MCF 10A (cell line): ENCODE data around the gene VPS37C. TPM values are rescaled to one million over a fixed set of nuclear protein-coding genes. Genes with fewer than 3 reads are reported as not detected.
"Not testable (repeated sequence)": the region's sequence is repeated elsewhere in the genome, so short reads cannot be mapped to it uniquely, and the experiment has no call there.

ENCODE experiments used
- BruUV-seq: library from RNA; stranded (reverse); fragments of 400-500 nt; replicated peaks from 2 replicates; lab custom pipeline; 2021; lab: Mats Ljungman, UMichigan
- CTCF ChIA-PET: fragments of 300-600 bp; sonication (Branson Sonifier 250); formaldehyde crosslinking; extraction: SDS; loops from one replicate; lab custom pipeline; 2021; ENCODE audit warnings: antibody characterized with exemption, inconsistent platforms; lab: Yijun Ruan, JAX
- POLR2A ChIA-PET: fragments of 300-600, 350-650 bp; sonication (Branson Sonifier 250); formaldehyde crosslinking; extraction: SDS; loops from one replicate; lab custom pipeline; 2020; ENCODE audit warnings: antibody characterized with exemption, inconsistent platforms; lab: Yijun Ruan, JAX
- DNase-seq: peaks from one replicate; pipeline ENCODE4 v3.0.0-alpha.2; 2018; ENCODE audit not compliant: unreplicated experiment
- H3K27ac Mint-ChIP-seq: one replicate; pipeline ENCODE4 v1.8.0; 2022; ENCODE audit warnings: mild to moderate bottlenecking, low read depth, mixed read lengths; ENCODE audit not compliant: unreplicated experiment
- H3K27me3 Mint-ChIP-seq: one replicate; pipeline ENCODE4 v1.8.0; 2022; ENCODE audit warnings: mixed read lengths; ENCODE audit not compliant: insufficient read depth, unreplicated experiment
- H3K36me3 Mint-ChIP-seq: one replicate; pipeline ENCODE4 v1.8.0; 2022; ENCODE audit warnings: mild to moderate bottlenecking, moderate library complexity, mixed read lengths; ENCODE audit not compliant: insufficient read depth, unreplicated experiment
- H3K4me1 Mint-ChIP-seq: one replicate; pipeline ENCODE4 v1.8.0; 2022; ENCODE audit warnings: mixed read lengths; ENCODE audit not compliant: insufficient read depth, unreplicated experiment
- H3K4me3 Mint-ChIP-seq: one replicate; pipeline ENCODE4 v1.8.0; 2022; ENCODE audit warnings: mild to moderate bottlenecking, moderate library complexity, mixed read lengths; ENCODE audit not compliant: unreplicated experiment
- H3K9me3 Mint-ChIP-seq: one replicate; pipeline ENCODE4 v1.8.0; 2022; ENCODE audit warnings: mixed read lengths; ENCODE audit not compliant: unreplicated experiment
- CTCF ChIP-seq: fragments of 200-600 bp; IDR thresholded peaks from one replicate; pipeline ENCODE4 v1.8.0; 2022; ENCODE audit warnings: antibody characterized with exemption, mild to moderate bottlenecking; ENCODE audit not compliant: unreplicated experiment
- intact Hi-C: fragments of 100-400 bp; cut with micrococcal nuclease; formaldehyde crosslinking; loops from 2 replicates; pipeline ENCODE4 v1.14.1; 2022
- total RNA-seq: library from RNA; stranded (reverse); gene quantifications from 2 replicates; pipeline ENCODE4 v1.2.3, GENCODE V29; 2022

VPS37C gene
- total RNA-seq, 1 experiment from 2014 or later = 23.3 TPM

- Mint-ChIP-seq H3K4me1 (no peaks in the 10 kb centered on the region), H3K27ac (no peak overlapping the region), H3K4me3 (no peak overlapping the region), H3K27me3 (peaks cover 22% of the 10 kb centered on the region), H3K36me3 (no peaks in the 10 kb centered on the region), H3K9me3 (no peaks in the 10 kb centered on the region)
- no TSS peak for BruUV-seq
- no peak for DNase-seq
- ChIA-PET POLR2A (no interaction called here), CTCF (no interaction called here)
- no peak for TF ChIP-seq CTCF
- intact Hi-C loops = no loop called here
Measured at GRCh38 chr11:61095021-61095420, 66.2 kb downstream of the VPS37C start.

GRCh38 chr11:61094167-61094566, 67.1 kb downstream of the VPS37C start:
- peaks cover 22% of the 10 kb centered on the region for H3K27me3 Mint-ChIP-seq
- H3K4me3 Mint-ChIP-seq, DNase-seq, H3K36me3 Mint-ChIP-seq, H3K9me3 Mint-ChIP-seq, intact Hi-C loops, BruUV-seq, H3K27ac Mint-ChIP-seq, H3K4me1 Mint-ChIP-seq, POLR2A ChIA-PET, CTCF ChIA-PET: not testable (repeated sequence)

GRCh38 chr11:61092908-61093763, 68.1 kb downstream of the VPS37C start:
- BruUV-seq = no TSS peak
- ChIA-PET POLR2A (no interaction called here), CTCF (no interaction called here)
- H3K36me3 Mint-ChIP-seq = no peaks in the 10 kb centered on the region
- H3K27ac Mint-ChIP-seq = no peak overlapping the region
- intact Hi-C loops = no loop called here
- H3K9me3 Mint-ChIP-seq = no peaks in the 10 kb centered on the region
- no peaks in the 10 kb centered on the region for H3K4me1 Mint-ChIP-seq
- H3K4me3 Mint-ChIP-seq = no peak overlapping the region
- H3K27me3 Mint-ChIP-seq = peaks cover 22% of the 10 kb centered on the region
- DNase-seq = no peak
- no peak for TF ChIP-seq CTCF

GRCh38 chr11:61092280-61092766, 68.9 kb downstream of the VPS37C start:
- Mint-ChIP-seq H3K4me1 (no peaks in the 10 kb centered on the region), H3K36me3 (no peaks in the 10 kb centered on the region), H3K27me3 (peaks cover 22% of the 10 kb centered on the region), H3K9me3 (no peaks in the 10 kb centered on the region), H3K27ac (no peak overlapping the region), H3K4me3 (no peak overlapping the region)
- CTCF ChIA-PET = no interaction called here
- BruUV-seq = no TSS peak
- POLR2A ChIA-PET = no interaction called here
- intact Hi-C loops = no loop called here
- no peak for DNase-seq
- TF ChIP-seq CTCF = no peak
